GM21515 (cell line): ENCODE measurements around the gene STX12.
"Not testable (repeated sequence)": the region's sequence is repeated elsewhere in the genome, so short reads cannot be mapped to it uniquely, and the experiment has no call there.

ENCODE experiments used
- ATAC-seq: cut with Tn5 transposase; IDR thresholded peaks from one replicate; pipeline ENCODE4 v1.9.1; 2021; ENCODE audit not compliant: unreplicated experiment

Gene STX12

DNA sequence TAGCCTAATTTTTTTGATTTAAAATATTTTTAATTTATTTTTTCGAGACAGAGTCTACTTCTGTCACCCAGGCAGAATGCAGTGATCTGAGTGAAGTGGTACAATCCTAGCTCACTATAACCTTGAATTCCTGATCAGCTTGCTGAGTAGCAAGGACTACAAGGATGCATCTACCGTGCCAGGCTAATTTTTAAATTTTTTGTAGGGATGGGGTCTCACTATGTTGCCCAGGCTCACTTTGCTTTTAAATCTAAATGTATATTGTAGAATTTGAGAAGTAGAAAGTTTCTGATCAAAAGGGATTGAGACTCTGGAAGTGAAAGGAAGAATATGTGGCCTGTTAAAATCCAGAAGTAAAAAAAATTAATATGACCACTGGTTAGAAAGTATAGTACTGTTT is 1.6 kb downstream of the STX12 start:
- no peak for ATAC-seq

- ATAC-seq, result not testable (repeated sequence)
Measured at GRCh38 chr1:27775336-27775735, 2.3 kb downstream of the STX12 start.

- ATAC-seq, result not testable (repeated sequence)
Measured at GRCh38 chr1:27776276-27776675, 3.3 kb downstream of the STX12 start.

DNA sequence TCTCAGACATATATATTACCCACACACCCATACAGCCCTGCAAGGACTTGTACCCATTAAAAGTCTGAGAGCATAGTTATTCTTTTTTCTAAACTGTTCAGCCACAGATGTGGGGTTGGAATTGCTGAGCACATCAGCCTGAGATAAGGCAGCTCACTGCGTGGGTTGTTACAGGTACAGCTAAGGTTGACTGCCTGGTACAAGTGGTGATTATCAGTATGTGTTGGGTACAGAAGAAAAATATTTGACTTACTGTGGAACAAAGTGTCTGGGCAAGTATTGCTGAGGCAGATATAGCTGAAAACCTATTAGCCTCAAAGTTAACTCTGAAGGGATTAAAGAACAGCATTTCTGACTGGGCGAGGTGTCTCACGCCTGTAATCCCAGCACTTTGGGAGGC is 5.0 kb downstream of the STX12 start:
- ATAC-seq, result no peak

DNA sequence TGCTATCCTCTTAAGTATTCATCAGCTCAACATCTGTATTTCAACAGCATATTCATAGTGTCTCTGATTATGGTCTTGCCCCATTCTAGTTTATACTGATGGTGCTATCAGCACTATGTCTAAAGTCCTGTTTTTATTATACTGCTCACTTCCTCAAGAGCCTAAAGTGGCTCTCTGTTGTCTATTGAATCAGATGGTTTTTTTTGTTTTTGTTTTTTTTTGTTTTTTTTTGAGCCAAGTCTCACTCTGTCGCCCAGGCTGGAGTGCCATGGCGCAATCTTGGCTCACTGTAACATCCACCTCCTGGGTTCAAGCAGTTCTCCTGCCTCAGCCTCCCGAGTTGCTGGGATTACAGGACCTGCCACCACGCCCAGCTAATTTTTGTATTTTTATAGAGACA is 6.1 kb downstream of the STX12 start:
- ATAC-seq, result no peak

- no peak for ATAC-seq
Measured at GRCh38 chr1:27782950-27783349, 9.9 kb downstream of the STX12 start.

- no peak for ATAC-seq
Measured at GRCh38 chr1:27784700-27785099, 11.7 kb downstream of the STX12 start.

- no peak for ATAC-seq
Measured at GRCh38 chr1:27785781-27786455, 12.9 kb downstream of the STX12 start.

- ATAC-seq, result no peak
Measured at GRCh38 chr1:27787895-27788294, 14.9 kb downstream of the STX12 start.

- ATAC-seq, result no peak
Measured at GRCh38 chr1:27789540-27790041, 16.6 kb downstream of the STX12 start.

DNA sequence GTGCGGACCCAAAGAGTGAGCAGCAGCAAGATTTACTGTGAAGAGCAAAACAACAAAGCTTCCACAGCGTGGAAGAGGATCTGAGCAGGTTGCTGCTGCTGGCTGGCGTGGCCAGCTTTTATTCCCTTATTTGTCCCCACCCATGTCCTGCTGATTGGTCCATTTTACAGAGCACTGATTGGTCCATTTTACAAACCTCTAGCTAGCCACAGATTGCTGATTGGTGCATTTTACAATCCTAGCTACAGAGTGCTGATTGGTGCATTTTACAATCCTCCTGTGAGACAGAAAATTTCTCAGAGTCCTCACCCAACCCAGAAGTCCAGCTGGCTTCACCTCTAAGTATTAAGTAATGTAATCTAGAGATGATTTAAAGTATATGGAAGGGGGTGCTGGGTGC is 17.3 kb downstream of the STX12 start:
- ATAC-seq, result not testable (repeated sequence)

DNA sequence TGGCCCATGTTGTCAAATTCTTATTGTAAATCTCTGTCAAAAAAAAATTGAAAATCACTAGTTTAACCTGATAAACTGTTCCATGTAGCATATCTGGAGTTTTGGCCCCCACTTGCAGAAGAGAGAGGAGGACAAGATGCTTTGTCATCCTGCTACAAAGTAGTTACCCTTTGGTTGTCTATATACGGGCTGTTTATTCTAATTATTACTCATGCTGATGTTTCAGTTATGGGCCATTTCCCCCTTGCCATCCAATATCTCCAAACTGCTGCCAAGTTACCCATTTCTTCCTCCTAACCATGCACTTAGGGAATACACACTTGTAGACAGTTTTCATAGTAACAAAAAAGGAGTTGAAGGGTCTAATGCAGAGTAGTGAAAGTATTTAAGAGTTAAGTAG is 22.6 kb downstream of the STX12 start:
- ATAC-seq, result no peak

GRCh38 chr1:27804791-27805190 is 31.8 kb downstream of the STX12 start:
- no peak for ATAC-seq

DNA sequence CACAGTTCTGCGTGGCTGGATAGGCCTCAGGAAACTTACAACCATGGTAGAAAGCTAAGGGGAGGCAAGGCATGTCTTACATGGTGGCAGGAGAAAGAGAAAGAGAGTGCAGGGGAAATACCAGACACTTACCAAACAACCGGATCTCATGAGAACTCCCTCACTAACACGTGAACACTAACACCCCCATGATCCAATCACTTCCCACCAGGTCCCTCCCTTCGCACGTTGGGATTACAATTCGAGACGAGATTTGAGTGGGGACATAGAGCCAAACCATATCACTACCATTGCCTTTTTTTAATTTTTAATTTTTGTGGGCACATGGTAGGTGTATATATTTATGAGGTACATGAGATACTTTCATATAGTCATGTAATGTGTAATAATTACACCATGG is 33.7 kb downstream of the STX12 start:
- no peak for ATAC-seq

DNA sequence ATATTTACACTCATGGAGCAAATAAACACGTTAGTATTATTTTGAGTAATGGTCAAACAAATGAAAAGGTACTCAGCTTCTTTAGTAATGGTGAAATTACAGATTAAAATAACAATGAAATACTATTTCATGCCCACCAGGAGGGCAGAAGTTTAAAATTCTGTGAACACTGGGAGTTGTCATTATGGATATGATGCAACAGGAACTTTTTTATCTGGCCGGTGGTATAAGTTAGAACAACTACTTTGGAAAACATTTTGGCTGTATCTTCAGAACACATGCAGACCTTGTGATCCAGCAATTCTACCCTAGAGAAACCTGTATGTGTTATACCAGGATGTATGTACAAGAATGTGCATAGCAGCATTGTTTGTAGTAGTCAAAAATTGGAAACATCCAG is 34.4 kb downstream of the STX12 start:
- no peak for ATAC-seq

GRCh38 chr1:27808131-27808530 is 35.1 kb downstream of the STX12 start:
- not testable (repeated sequence) for ATAC-seq

GRCh38 chr1:27809883-27810282 is 36.9 kb downstream of the STX12 start:
- no peak for ATAC-seq

- no peak for ATAC-seq
Measured at GRCh38 chr1:27811741-27812500, 38.9 kb downstream of the STX12 start.

DNA sequence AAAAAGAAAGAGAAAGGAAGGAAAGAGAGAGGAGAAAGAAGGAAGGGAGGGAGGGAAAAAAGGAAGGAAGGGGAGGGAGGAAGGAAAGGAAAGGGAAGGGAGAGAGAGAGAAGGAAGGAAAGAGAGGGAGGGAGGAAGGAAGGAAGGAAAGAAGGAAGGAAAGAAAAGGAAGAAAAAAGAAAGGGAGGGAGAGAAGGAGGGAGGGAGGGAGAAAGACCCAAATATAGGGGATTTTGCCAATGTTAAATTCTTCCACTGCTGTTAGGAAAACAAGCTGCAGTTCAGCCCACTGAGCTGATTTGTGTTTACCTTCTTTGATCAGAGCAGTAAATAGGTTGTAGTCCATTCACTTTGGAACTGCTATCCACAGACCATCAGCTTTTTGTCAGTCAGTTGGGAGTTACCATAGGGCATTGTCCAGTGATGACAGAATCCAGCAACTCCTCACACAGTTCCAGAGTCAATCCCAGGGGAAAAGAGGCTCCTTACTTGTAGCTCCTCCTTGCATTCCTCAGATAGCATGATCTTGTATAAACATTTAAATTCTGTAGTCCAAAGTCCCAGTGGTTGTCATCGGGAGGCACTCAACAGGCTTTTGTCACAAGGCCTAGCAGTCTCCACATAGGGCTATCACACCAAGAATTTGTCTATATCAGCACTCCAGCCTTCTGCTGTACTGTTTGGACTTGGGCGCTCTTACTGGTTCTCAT is 44.1 kb downstream of the STX12 start:
- no peak for ATAC-seq

GRCh38 chr1:27821761-27822315 is 48.8 kb downstream of the STX12 start:
- no peak for ATAC-seq

DNA sequence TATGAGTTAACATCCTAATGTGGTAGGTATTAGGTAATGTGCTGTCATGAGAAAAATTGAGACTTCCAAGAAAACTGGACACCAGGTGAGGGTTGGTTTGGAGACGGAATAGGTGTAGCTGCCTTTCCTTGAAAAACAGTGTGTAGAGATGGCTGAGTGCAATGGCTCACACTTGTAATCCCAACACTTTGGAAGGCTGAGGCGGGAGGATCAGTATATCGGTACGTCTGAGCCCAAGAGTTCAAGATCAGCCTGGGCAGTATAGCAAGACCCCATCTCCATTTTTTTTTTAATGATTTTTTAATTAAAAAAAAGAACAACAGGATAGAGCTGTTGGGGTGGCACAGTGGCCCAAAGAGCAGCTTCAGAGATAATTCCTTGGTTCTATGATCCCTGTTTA is 50.8 kb downstream of the STX12 start:
- no peak for ATAC-seq

DNA sequence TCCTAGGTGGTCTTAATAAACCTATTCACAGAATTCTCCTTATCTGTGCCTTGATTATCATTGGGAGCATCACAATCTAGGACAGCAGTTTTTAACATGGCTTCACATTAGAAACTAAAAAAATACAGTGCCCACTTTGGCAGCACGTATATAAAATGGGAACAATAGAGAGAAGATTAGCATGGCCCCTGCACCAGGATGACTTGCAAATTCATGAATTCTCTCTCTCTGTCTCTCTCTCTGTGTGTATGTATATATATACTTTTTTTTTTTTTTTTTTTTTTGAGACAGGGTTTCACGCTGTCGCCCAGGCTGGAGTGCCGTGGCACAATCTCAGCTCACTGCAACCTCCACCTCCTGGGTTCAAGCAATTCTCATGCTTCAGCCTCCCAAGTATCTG is 51.4 kb downstream of the STX12 start:
- ATAC-seq, result no peak
